ENCODE results near the gene ACOT2. TPM values are rescaled to one million over a fixed set of nuclear protein-coding genes. Genes with fewer than 3 reads are reported as not detected.

ACOT2 gene
- total RNA-seq, 1 donor from 2014 or later = 11.7 TPM

- intact Hi-C loops (cut with micrococcal nuclease) = no loop called here
Measured at GRCh38 chr14:73613046-73613383, 44.0 kb downstream of the ACOT2 start.

DNA sequence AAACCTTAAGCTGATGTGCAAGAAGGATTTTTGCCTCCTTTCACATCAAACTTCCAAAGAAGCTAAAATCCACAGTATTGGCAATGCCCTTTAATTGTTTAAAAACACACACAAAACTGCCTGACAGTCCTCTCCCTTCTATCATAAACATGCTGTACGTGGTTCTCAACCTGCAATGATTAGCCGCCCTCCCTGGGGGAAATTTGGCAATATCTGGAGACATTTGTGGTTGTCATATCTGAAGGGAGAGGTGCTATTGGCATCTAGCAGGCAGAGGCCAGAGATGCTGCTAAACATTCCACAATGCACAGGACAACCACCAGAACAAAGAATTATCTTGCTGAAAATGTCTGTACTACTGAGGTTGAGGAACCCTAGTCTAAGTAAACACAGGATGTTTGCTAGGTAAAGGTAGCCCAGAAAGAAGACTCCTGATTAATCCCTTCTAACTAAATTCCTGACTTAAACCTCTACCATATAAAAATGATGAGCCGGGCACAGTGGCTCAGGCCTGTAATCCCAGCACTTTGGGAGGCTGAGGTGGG is 44.5 kb downstream of the ACOT2 start:
- intact Hi-C loops (cut with micrococcal nuclease) = no loop called here

DNA sequence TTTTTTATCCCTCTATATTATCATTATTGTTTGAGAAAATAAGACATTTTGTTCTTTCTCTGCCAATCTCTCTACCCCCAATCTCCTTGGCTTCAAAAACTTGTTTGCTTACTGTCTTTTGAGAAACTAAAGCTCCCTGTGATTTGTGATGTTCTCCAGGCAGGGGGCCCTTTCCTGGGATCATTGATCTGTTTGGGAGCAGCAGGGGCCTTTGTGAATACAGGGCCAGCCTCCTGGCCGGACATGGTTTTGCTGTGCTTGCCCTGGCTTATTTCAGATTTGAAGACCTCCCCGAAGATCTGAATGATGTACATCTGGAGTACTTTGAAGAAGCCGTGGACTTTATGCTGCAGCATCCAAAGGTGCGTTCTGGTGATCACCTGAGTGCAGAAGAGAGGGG is 47.8 kb downstream of the ACOT2 start:
- intact Hi-C loops (cut with micrococcal nuclease) = no loop called here

GRCh38 chr14:73619524-73619923 is 50.5 kb downstream of the ACOT2 start:
- intact Hi-C loops (cut with micrococcal nuclease) = no loop called here

DNA sequence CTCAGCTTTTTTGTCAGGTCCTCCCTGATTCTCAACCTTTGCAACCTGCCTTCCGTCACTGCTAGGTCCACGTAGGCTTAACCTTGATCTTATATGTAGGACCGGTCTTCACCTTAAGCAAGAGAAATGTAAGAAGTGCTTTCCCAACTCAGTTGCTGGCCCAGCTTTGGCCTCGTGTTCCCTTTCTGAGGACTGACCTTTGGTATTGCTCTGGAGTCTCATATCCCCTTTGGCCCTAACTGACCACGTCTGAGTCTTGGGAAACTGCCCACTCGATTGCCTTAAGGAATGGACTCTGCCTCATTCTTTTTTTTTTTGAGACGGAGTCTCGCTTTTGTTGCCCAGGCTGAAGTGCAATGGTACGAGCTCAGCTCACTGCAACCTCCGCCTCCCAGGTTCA is 51.3 kb downstream of the ACOT2 start:
- intact Hi-C loops (cut with micrococcal nuclease) = no loop called here

- intact Hi-C loops (cut with micrococcal nuclease) = no loop called here
Measured at GRCh38 chr14:73623504-73624054, 54.6 kb downstream of the ACOT2 start.

Other genes with a start within 250 kb of the ACOT2 start
- 49.9 and 61.6 TPM in 2 replicates for gene NUMB, start 110.7 kb upstream of the ACOT2 start, total RNA-seq
- 20.5 and 22.1 TPM in 2 replicates for gene RIOX1, start 78.3 kb upstream of the ACOT2 start, total RNA-seq
- gene ACOT1, start 32.1 kb upstream of the ACOT2 start, total RNA-seq = 2.4 and 3.2 TPM in 2 replicates
- gene HEATR4, start 10.3 kb upstream of the ACOT2 start, total RNA-seq = not detected in 2 replicates
- 0.61 and 0.90 TPM in 2 replicates for gene ACOT4, start 22.7 kb downstream of the ACOT2 start, total RNA-seq
- gene ACOT6, start 43.3 kb downstream of the ACOT2 start, total RNA-seq = not detected in 2 replicates
- 6.6 and 7.2 TPM in 2 replicates for gene DNAL1, start 75.8 kb downstream of the ACOT2 start, total RNA-seq
- 18.1 and 20.3 TPM in 2 replicates for gene PNMA1, start 145.2 kb downstream of the ACOT2 start, total RNA-seq

All from T-helper 1 cell treated with Interleukin-12 subunit alpha and Interleukin-12 subunit beta and Interleukin-4 antibody, amounts not matched to agents 30 ng/mL and 1 ng/mL, for 36 hours (primary cell).